AG04449 (cell line): ENCODE data around the gene MGP.

Experiments
- CTCF ChIA-PET: fragments of 350-600 bp; formaldehyde crosslinking; extraction: SDS; loops from one replicate; lab custom pipeline; 2021; ENCODE audit warnings: antibody characterized with exemption; lab: Yijun Ruan, JAX
- POLR2A ChIA-PET: fragments of 400-600, 350-600 bp; formaldehyde crosslinking; extraction: SDS; loops from one replicate; lab custom pipeline; 2020; ENCODE audit warnings: antibody characterized with exemption, inconsistent platforms; lab: Yijun Ruan, JAX
- DNase-seq: peaks from one replicate; pipeline ENCODE4 v3.0.0-alpha.2; 2010; ENCODE audit warnings: low read depth, low spot score
- H3K4me3 ChIP-seq: 2 replicates; pipeline ENCODE4 v1.5.1; 2011; ENCODE audit warnings: low read depth, mild to moderate bottlenecking, control low read depth, low read length
- CTCF ChIP-seq: IDR thresholded peaks from one replicate; pipeline ENCODE4 v1.5.1; 2011; ENCODE audit warnings: mild to moderate bottlenecking, moderate library complexity, low read length, control low read depth, inconsistent platforms; ENCODE audit not compliant: insufficient read depth; ENCODE audit errors: missing control alignments

Gene MGP

GRCh38 chr12:14919455-14919854, 33.8 kb upstream of the MGP start:
- no peak for TF ChIP-seq CTCF
- ChIA-PET CTCF (no interaction called here), POLR2A (no interaction called here)
- DNase-seq: no peak
- H3K4me3 ChIP-seq: no peak overlapping the region

DNA sequence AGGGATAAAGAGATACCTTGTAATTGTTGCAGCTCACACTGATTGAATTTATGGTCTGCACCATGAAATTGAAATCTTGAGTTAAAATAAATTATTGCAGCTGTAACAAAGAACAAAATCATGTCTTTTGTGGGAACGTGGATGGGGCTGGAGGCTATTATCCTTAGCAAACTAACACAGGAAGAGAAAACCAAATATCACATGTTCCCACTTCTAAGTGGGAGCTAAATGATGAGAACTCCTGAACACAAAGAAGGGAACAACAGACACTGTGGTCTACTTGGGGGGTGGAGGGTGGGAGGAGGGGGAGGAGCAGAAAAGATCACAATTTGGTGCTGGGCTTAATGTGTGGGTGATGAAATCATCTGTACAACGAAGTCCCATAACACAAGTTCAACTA, 30.1 kb upstream of the MGP start:
- DNase-seq: no peak
- no peak overlapping the region for H3K4me3 ChIP-seq
- no peak for TF ChIP-seq CTCF
- ChIA-PET POLR2A (no interaction called here), CTCF (no interaction called here)

GRCh38 chr12:14913381-14913781, 27.7 kb upstream of the MGP start:
- DNase-seq: no peak
- no peak overlapping the region for H3K4me3 ChIP-seq
- TF ChIP-seq CTCF: no peak
- ChIA-PET POLR2A (no interaction called here), CTCF (no interaction called here)

GRCh38 chr12:14911131-14911530, 25.5 kb upstream of the MGP start:
- TF ChIP-seq CTCF: no peak
- DNase-seq: no peak
- ChIA-PET CTCF (no interaction called here), POLR2A (no interaction called here)
- no peak overlapping the region for H3K4me3 ChIP-seq

DNA sequence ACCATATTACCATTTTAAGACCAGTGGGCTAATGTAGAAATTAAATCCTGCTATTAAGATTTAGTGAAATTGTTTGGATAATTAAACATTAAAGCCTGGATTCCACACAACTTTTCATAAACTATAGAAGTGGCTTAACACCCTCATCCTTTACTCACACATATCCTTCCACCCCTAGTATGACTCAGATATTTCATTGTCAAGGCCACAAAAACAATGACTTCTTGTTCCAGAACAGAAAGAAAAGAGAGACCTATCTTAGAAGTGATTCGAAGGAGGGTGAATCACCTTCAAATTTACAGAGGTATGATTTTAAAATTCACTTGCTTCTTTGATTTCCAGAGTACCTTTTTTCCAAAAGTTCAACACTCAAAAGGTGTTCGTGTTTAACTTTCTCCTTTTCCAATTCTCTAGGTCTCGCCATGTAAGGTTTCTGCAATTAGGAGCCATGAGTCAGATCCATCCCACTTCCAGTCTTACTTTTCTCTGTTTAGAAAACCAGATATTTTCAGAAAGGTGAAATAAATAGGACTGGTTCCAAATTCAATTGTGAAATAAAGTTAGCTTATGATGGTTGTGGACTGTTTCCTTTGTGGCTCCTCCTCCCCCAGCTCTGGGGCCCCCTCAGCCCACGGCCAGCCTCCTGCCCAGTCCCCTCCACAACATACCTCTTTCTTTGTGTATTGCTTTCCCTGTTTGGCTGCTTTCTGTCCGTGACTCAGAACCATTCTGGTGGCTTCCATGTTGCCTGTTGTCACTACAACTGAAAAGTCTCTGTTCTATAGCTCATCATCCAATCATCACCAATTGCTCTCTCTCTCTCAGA, 24.6 kb upstream of the MGP start:
- no peak for DNase-seq
- H3K4me3 ChIP-seq: no peak overlapping the region
- ChIA-PET POLR2A (no interaction called here), CTCF (no interaction called here)
- no peak for TF ChIP-seq CTCF

DNA sequence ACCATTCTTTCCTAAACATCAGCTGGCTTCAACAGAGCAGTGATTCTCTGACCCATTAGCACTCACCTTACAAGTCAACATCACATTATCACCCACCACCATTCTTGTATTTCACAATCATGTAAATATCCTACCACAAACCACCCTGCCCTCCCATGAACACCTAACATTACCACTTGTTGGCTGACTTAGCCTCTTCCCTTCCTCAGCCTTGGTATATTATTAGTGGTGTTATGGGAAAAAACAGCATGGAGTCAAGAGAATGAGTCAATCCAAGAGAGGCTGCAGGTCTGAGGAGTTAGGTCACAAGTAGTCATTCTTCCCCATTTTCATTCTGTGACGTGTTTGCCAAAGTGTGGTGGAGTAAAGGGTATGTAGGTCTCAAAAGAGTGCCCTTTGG, 22.3 kb upstream of the MGP start:
- DNase-seq: no peak
- POLR2A ChIA-PET: no interaction called here
- CTCF ChIA-PET: no interaction called here
- H3K4me3 ChIP-seq: no peak overlapping the region
- TF ChIP-seq CTCF: no peak
